Kidney (tissue), 22 donors: ENCODE data around the gene RNF152. TPM values are rescaled to one million over a fixed set of nuclear protein-coding genes. Genes with fewer than 3 reads are reported as not detected.

Experiments used
- DNase-seq, 5 donors: peaks; one replicate each; pipeline ENCODE4 v3.0.0-alpha.2; 2013 to 2020
- FAIRE-seq: peaks from 2 replicates; lab custom pipeline; 2012; peaks lifted over from hg19 to GRCh38; lab: Jason Lieb, UNC
- H3K27ac ChIP-seq, 2 donors: one replicate each; pipeline ENCODE4 v1.7.0; 2013; ENCODE audit warnings: low read depth in 2 of 2, low read length in 2 of 2, inconsistent platforms in 1 of 2
- H3K27me3 ChIP-seq: one replicate; pipeline ENCODE4 v1.7.1; 2013; ENCODE audit warnings: low read length, inconsistent platforms; ENCODE audit not compliant: control insufficient read depth, insufficient read depth
- H3K36me3 ChIP-seq, 3 donors: one replicate each; pipeline versions ENCODE4 v1.7.0 to v1.7.1; 2013; ENCODE audit warnings: low read length in 3 of 3, control low read depth in 1 of 3, inconsistent platforms in 1 of 3; ENCODE audit not compliant: insufficient read depth in 3 of 3, control insufficient read depth in 2 of 3
- H3K4me1 ChIP-seq, 3 donors: one replicate each; pipeline versions ENCODE4 v1.7.0 to v1.7.1; 2013; ENCODE audit warnings: low read length in 3 of 3, inconsistent platforms in 1 of 3, low read depth in 1 of 3; ENCODE audit not compliant: control insufficient read depth in 2 of 3, insufficient read depth in 2 of 3
- H3K4me3 ChIP-seq, 3 donors: one replicate each; pipeline versions ENCODE4 v1.7.0 to v1.8.1; 2013; ENCODE audit warnings: low read length in 3 of 3, control low read depth in 1 of 3, inconsistent platforms in 1 of 3
- H3K9ac ChIP-seq, 3 donors: one replicate each; pipeline versions ENCODE4 v1.7.0 to v1.7.1; 2013; ENCODE audit warnings: low read length in 3 of 3, control low read depth in 1 of 3, inconsistent platforms in 1 of 3
- H3K9me3 ChIP-seq, 3 donors: one replicate each; pipeline versions ENCODE4 v1.7.0 to v1.7.1; 2013; ENCODE audit warnings: low read length in 3 of 3, control low read depth in 1 of 3, inconsistent platforms in 1 of 3; ENCODE audit not compliant: control insufficient read depth in 2 of 3, insufficient read depth in 1 of 3
- CTCF ChIP-seq: IDR thresholded peaks from 3 replicates; pipeline ENCODE4 v1.5.1; 2012; ENCODE audit warnings: mild to moderate bottlenecking, moderate library complexity, borderline replicate concordance; ENCODE audit not compliant: insufficient read depth; ENCODE audit errors: extremely low read depth
- intact Hi-C: fragments of 100-400 bp; cut with DNase I; formaldehyde crosslinking; loops from one replicate; pipeline ENCODE4 v1.11.1; 2022
- long read RNA-seq, 10 donors: library from polyadenylated mRNA in 1 of 10; unstranded in 1 of 10; transcript quantifications; one replicate each; pipeline ENCODE4 v2.0.0 and lab custom pipeline, GENCODE V29; 2021 to 2026
- polyA plus RNA-seq: library from polyadenylated mRNA; stranded (reverse); fragments of 350-450 nt; fragmentation: Illumina TruSeq; extraction: RNeasy Lipid Tissue Mini Kit (QIAGEN cat#74804); gene quantifications from one replicate; pipeline ENCODE4 v1.2.3, GENCODE V29; 2014; ENCODE audit warnings: low read depth, low replicate concordance; ENCODE audit not compliant: insufficient read depth
- total RNA-seq: library from RNA; stranded (reverse); fragmentation: NEBNext Ultra II Directional; extraction: Animal tissue kit (Norgen Biotek cat#: 25700); gene quantifications from one replicate; pipeline ENCODE4 v1.2.1, GENCODE V29; 2021
- donor health status: control.
- donor health status: control.
- donor health status: control.
- donor health status: control.
- donor health status: control.
- donor health status: DM: yes; HTN: yes; CAD: no.
- donor health status: Normal renal cell carcinoma (clear cell type).

RNF152 gene
- total RNA-seq (45.0 TPM), polyA plus RNA-seq (37.6 TPM)
- long read RNA-seq, donor 1, full-length matches to known transcripts: 3 of 3 reads
- long read RNA-seq, donor 1, partial matches to known transcripts: 0 of 3 reads
- long read RNA-seq, donor 1, other reads (novel, unspliced or antisense): 0 of 3 reads
- long read RNA-seq, donor 2, partial matches to known transcripts: 0 of 1 reads
- long read RNA-seq, donor 2, other reads (novel, unspliced or antisense): 0 of 1 reads
- long read RNA-seq, donor 3, full-length matches to known transcripts: 2 of 2 reads
- long read RNA-seq, donor 3, partial matches to known transcripts: 0 of 2 reads
- long read RNA-seq, donor 3, other reads (novel, unspliced or antisense): 0 of 2 reads
- long read RNA-seq, donor 4: 0 reads
- long read RNA-seq, donor 5: 0 reads
- long read RNA-seq, donor 6: 0 reads
- long read RNA-seq, donor 7, transcript RNF152-204 (3 exons, 682 nt): major isoform, 20 of 25 reads
- long read RNA-seq, donor 7, partial matches to known transcripts: 0 of 25 reads
- long read RNA-seq, donor 7, other reads (novel, unspliced or antisense): 5 of 25 reads
- long read RNA-seq, donor 8, partial matches to known transcripts: 15 of 17 reads
- long read RNA-seq, donor 8, other reads (novel, unspliced or antisense): 0 of 17 reads
- long read RNA-seq, donor 9, partial matches to known transcripts: 0 of 1 reads
- long read RNA-seq, donor 9, other reads (novel, unspliced or antisense): 0 of 1 reads
- long read RNA-seq, donor 10, partial matches to known transcripts: 0 of 1 reads
- long read RNA-seq, donor 10, other reads (novel, unspliced or antisense): 0 of 1 reads

DNA sequence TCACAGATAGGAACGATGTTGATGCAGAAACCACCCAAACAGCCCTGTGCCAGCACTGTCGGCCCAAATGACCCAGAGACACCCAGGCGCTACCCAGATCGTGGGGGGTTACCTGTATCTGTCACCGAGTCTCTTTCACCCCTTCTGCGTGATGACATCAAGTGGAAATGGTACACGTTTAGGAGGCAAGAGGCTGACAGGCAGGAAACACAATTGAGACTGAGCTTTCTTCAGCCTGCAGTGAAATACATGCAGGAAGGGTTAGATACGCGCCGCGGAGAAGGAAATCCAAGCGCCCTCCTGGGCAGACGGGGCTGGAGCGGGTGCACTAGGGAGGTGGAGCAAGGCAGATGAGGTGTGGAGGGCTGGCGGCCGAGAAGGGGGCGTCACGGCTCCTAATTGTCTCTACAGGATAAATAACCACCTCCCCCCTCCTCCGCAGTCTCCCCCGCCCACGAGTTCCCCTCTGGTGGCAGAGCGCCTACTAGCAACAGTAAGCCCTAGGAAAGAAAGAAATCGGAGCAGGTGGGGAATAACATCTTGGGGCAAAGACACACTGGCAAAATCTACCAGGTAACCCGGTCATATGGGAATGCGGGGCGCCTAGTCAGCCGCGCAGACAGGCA lies at the start of gene RNF152:
RNF152 (minus strand) TSS at position 325 of the 626 bp plus-strand sequence. CDS start 76,544 bp downstream, outside the sequence.
- Histone ChIP-seq H3K9ac (peak within 1 kb of the TSS; percentile 38 to 95 (median 92)), H3K27ac (peak within 1 kb of the TSS; percentile 87 to 92), H3K9me3 (no peaks in the 10 kb centered on the region), H3K27me3 (no peaks in the 10 kb centered on the region), H3K4me3 (peak within 1 kb of the TSS; percentile 57 to 92 (median 92)), H3K36me3 (peaks cover 2 to 50% (median 15%) of the 10 kb centered on the region in 3 donors), H3K4me1 (peaks cover 0 to 16% (median 14%) of the 10 kb centered on the region in 3 donors)
- intact Hi-C loops: no loop called here
- TF ChIP-seq CTCF: no peak
- DNase-seq (peak; percentile 81 to 88 (median 87)), FAIRE-seq (no peak)

DNA sequence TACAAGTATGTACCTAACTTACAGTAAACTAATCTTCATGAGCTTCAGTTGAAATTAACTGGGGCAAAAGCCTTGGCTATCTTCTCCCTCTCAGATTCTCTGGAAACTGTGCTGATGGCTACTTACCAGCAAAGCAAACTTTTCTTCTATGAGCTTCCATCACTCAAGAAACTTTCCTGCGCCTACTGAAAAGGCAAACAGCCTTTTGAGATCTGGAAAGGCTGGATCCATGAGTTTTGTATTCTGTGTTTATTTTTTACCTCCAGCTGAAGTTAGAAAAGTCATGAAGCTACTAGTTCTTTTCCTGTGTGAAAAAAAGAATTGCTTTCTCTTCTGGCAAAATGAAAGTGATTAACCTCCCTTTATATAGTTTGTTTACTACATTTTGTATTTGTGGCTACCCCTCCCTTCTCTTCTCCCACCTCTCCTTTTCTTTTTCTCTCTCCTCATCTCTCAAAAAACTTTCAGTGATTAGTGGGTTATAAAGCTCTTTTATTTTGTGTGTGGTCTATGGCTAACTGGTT lies 49.2 kb upstream of the RNF152 start:
- DNase-seq (no peak), FAIRE-seq (no peak)
- Histone ChIP-seq H3K9me3 (no peaks in the 10 kb centered on the region), H3K27ac (no peak overlapping the region), H3K4me1 (no peaks in the 10 kb centered on the region), H3K27me3 (no peaks in the 10 kb centered on the region), H3K9ac (no peak overlapping the region), H3K4me3 (no peak overlapping the region), H3K36me3 (no peaks in the 10 kb centered on the region)
- no peak for TF ChIP-seq CTCF
- intact Hi-C loops: no loop called here

DNA sequence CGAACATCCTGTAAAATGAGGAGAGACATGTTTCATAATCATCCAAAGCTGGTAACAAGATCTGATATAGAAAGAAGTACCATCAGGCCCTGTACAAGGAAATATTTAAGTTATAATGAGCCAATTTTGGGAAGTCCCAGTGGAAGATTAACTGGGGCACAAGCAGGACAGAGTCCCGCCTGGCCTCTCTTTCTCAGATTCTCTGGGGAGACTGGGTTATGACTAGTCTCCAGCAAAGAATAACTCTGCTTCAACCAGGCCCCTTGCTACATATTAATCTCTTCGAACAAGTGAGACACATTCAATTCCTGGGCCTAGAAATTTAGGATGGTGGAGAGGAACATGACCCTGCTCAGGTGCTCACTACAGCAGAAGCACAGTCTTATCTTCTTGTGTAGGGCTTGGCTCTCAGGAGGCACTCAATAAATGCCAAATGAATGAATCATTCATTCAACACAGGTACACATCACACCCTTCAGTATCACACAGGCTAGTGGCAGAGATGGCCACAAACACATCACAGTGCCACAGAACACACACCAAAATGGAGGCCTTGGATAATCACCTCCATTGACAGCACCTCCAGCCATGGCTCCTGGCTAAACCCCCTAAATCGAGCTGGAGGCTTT lies 46.4 kb upstream of the RNF152 start:
- intact Hi-C loops: no loop called here
- FAIRE-seq: no peak

More for the DNA sequence above, 46.4 kb upstream of the RNF152 start:
- H3K9ac ChIP-seq: no peak overlapping the region
- H3K4me3 ChIP-seq: no peak overlapping the region
- no peak for TF ChIP-seq CTCF
- no peaks in the 10 kb centered on the region for H3K36me3 ChIP-seq
- H3K27me3 ChIP-seq: no peaks in the 10 kb centered on the region
- H3K9me3 ChIP-seq: no peaks in the 10 kb centered on the region
- H3K27ac ChIP-seq: no peak overlapping the region
- DNase-seq: no peak
- no peaks in the 10 kb centered on the region for H3K4me1 ChIP-seq
